Measurements from ENCODE around the gene PPP4R4.
"Not testable (repeated sequence)": the region's sequence is repeated elsewhere in the genome, so short reads cannot be mapped to it uniquely, and the experiment has no call there.

PPP4R4 gene

GRCh38 chr14:94143711-94144110 lies 30.4 kb upstream of the PPP4R4 start:
- no peak for DNase-seq (ENCODE audit: low spot score)

GRCh38 chr14:94144765-94145164 lies 29.4 kb upstream of the PPP4R4 start:
- no peak for DNase-seq (ENCODE audit: low spot score)

GRCh38 chr14:94145902-94146527 lies 28.1 kb upstream of the PPP4R4 start:
- DNase-seq (ENCODE audit: low spot score), result no peak

- no peak for DNase-seq (ENCODE audit: low spot score)
Observed at GRCh38 chr14:94152676-94153075, 21.4 kb upstream of the PPP4R4 start.

- DNase-seq (ENCODE audit: low spot score), result no peak
Observed at GRCh38 chr14:94153750-94154342, 20.3 kb upstream of the PPP4R4 start.

GRCh38 chr14:94156143-94156542 lies 18.0 kb upstream of the PPP4R4 start:
- DNase-seq (ENCODE audit: low spot score), result not testable (repeated sequence)

GRCh38 chr14:94157197-94157596 lies 16.9 kb upstream of the PPP4R4 start:
- no peak for DNase-seq (ENCODE audit: low spot score)

- no peak for DNase-seq (ENCODE audit: low spot score)
Observed at GRCh38 chr14:94158239-94158883, 15.8 kb upstream of the PPP4R4 start.

GRCh38 chr14:94161058-94161457 lies 13.1 kb upstream of the PPP4R4 start:
- DNase-seq (ENCODE audit: low spot score), result no peak

GRCh38 chr14:94161981-94162380 lies 12.1 kb upstream of the PPP4R4 start:
- DNase-seq (ENCODE audit: low spot score), result no peak

- no peak for DNase-seq (ENCODE audit: low spot score)
Observed at GRCh38 chr14:94162466-94162865, 11.7 kb upstream of the PPP4R4 start.

GRCh38 chr14:94163796-94164195 lies 10.3 kb upstream of the PPP4R4 start:
- no peak for DNase-seq (ENCODE audit: low spot score)

GRCh38 chr14:94164685-94165431 lies 9.3 kb upstream of the PPP4R4 start:
- DNase-seq (ENCODE audit: low spot score), result no peak

GRCh38 chr14:94165744-94166143 lies 8.4 kb upstream of the PPP4R4 start:
- no peak for DNase-seq (ENCODE audit: low spot score)

GRCh38 chr14:94170136-94170535 lies 4.0 kb upstream of the PPP4R4 start:
- DNase-seq (ENCODE audit: low spot score), result no peak

- DNase-seq (ENCODE audit: low spot score), result no peak
Observed at GRCh38 chr14:94171208-94171607, 2.9 kb upstream of the PPP4R4 start.

- no peak for DNase-seq (ENCODE audit: low spot score)
Observed at GRCh38 chr14:94172545-94172944, 1.6 kb upstream of the PPP4R4 start.

GRCh38 chr14:94173471-94173884 lies 644 bp upstream of the PPP4R4 start:
- no peak for DNase-seq (ENCODE audit: low spot score)

GRCh38 chr14:94174604-94175010 lies 485 bp downstream of the PPP4R4 start:
- no peak for DNase-seq (ENCODE audit: low spot score)

GRCh38 chr14:94175011-94175745 lies 1.1 kb downstream of the PPP4R4 start:
- DNase-seq (ENCODE audit: low spot score), result no peak

GRCh38 chr14:94175747-94176146 lies 1.6 kb downstream of the PPP4R4 start:
- DNase-seq (ENCODE audit: low spot score), result no peak

GRCh38 chr14:94176808-94177207 lies 2.7 kb downstream of the PPP4R4 start:
- no peak for DNase-seq (ENCODE audit: low spot score)
